GM19324 (cell line): ENCODE results near the gene MT1HL1.
"Not testable (repeated sequence)": the region's sequence is repeated elsewhere in the genome, so short reads cannot be mapped to it uniquely, and the experiment has no call there.

Source experiments
- ATAC-seq: cut with Tn5 transposase; IDR thresholded peaks from one replicate; pipeline ENCODE4 v1.9.1; 2021; ENCODE audit warnings: mild to moderate bottlenecking, moderate library complexity; ENCODE audit not compliant: unreplicated experiment, low FRiP score

The MT1HL1 gene

DNA sequence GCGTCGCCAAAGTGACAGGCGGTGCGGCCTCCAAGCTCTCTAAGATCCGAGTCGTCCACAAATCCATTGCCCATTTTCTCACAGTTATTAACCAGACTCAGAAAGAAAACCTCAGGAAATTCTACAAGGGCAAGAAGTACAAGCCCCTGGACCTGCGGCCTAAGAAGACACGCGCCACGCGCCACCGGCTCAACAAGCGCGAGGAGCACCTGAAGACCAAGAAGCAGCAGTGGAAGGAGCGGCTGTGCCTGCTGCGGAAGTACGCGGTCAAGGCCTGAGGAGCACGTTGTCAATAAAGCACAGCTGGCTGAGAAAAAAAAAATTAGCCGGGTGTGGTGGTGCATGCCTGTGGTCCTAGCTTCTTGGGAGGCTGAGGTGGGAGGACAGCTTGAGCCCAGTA, 22.8 kb downstream of the MT1HL1 start:
- ATAC-seq = not testable (repeated sequence)

DNA sequence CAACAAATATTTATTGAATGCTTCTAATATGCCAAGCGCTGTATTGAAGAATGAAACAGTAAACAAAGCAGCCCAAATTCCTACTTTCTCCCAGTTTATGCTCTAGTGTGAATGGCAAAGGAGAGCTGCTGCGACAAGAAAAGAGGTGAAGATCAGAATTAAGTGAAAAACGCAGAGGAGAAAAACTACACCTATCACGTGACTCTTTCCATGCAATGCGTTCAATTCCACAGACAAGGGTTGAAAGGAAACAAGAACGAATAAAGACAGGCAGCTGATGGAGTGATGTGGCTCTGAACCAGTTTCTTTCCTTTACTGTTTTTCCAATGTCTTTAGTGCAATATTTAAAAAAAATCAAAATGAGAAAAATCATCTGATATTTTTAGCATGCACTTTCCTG, 23.6 kb downstream of the MT1HL1 start:
- no peak for ATAC-seq

- ATAC-seq = no peak
Observed at GRCh38 chr1:236979149-236979900, 24.9 kb downstream of the MT1HL1 start.

DNA sequence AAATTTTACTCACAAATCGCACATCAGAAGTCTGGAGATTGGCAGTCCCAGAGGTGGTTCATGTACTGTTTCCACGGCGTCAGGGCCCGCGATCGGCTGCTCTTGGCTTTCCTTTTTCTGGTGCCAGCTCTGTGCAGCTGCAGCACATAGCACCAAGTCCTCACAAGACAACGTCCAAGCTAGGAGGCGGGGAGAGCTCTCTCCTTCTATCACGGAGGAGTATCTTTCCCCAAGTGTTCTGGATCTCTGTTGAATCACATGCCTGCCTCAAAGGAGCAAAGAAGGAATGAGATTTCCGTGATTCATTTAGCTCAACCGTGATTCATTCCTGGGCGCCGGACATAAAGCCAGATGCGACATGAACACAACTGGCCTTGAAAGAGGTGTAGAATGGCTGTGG, 25.5 kb downstream of the MT1HL1 start:
- no peak for ATAC-seq

- ATAC-seq = no peak
Observed at GRCh38 chr1:236975461-236975860, 28.8 kb downstream of the MT1HL1 start.

GRCh38 chr1:236974025-236974424, 30.2 kb downstream of the MT1HL1 start:
- ATAC-seq = not testable (repeated sequence)

DNA sequence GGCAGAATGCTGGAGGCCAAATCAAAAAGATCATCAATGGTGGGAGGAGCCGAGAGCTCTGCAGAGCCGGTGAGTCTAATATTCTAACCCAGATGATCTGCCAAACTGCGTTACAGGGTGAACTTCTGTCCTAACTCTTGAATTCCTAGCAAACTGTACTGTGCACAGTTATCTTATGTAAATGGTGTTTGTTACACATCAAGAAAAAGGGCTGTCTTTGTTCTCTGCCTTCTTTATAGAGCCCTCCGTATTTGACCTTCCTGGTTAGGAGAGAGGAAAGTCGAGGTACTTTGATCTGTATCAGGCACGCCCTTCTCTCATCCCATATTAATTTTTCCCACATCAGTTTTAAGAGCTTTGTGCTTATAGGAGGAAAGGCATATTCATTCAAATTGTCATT, 37.6 kb downstream of the MT1HL1 start:
- no peak for ATAC-seq

- no peak for ATAC-seq
Observed at GRCh38 chr1:236963920-236964319, 40.3 kb downstream of the MT1HL1 start.

DNA sequence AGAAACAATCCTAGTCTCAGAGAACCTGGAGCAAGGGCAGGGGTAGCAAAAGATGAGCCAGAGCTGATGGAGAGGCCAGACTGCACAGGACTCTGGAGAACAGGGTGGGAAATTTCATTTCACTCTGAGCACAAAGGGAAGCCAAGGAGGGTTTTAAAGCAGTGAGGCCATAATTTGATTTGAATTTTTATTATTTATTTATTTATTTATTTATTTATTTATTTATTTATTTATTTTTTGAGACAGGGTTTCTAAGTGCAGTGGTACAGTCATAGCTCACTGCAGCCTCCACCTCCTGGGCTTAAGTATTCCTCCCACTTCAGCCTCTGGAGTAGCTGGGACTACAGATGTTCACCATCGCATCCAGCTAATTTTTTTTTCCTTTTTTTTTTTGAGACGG, 45.1 kb downstream of the MT1HL1 start:
- ATAC-seq = no peak

DNA sequence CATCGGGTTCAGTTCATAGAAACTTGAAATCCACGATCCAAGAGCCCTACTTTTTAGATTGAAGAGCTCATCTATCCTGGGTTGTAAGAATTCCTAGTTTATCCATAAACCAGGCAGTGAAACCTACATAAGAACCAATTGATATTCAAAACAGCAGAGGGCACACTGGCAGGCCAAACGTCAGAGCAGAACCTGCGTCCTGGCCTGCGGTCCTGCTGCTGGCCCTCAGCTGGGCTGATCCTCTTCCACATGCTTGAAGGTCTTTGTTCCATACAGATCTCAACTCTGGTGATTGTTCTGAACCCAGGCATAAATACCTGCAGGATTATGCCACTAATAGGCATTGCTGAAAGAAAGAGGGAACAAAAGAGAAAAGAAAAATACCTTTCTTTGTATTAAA, 47.0 kb downstream of the MT1HL1 start:
- ATAC-seq = no peak
